CD14-positive monocyte (primary cell): Measurements from ENCODE around the gene MAMSTR. TPM values are rescaled to one million over a fixed set of nuclear protein-coding genes. Genes with fewer than 3 reads are reported as not detected.

Source experiments
- DNase-seq, 3 donors: peaks; one replicate each; pipeline ENCODE4 v3.0.0-alpha.2; 2011 to 2022
- H2AFZ ChIP-seq: 2 replicates; pipeline ENCODE4 v1.6.0; 2012; ENCODE audit warnings: mild to moderate bottlenecking, low read depth, low read length, inconsistent platforms; ENCODE audit not compliant: insufficient read depth, poor library complexity, severe bottlenecking
- H3K27ac ChIP-seq, 2 donors: 1 replicate in 1 of 2; 2 replicates in 1 of 2; pipeline ENCODE4 v1.5.1; 2012 to 2013; ENCODE audit warnings: low read length in 2 of 2, control low read depth in 1 of 2, inconsistent platforms in 1 of 2, low read depth in 1 of 2, mild to moderate bottlenecking in 1 of 2
- H3K27me3 ChIP-seq, 2 donors: one replicate each; pipeline versions ENCODE4 v1.6.0 to v1.6.1; 2011 to 2013; ENCODE audit warnings: low read length in 2 of 2; ENCODE audit not compliant: control insufficient read depth in 2 of 2, insufficient read depth in 2 of 2
- H3K36me3 ChIP-seq, 2 donors: replicated peaks in 1 of 2; 1 replicate in 1 of 2; 2 replicates in 1 of 2; pipeline versions ENCODE4 v1.5.1 to v1.6.1; 2012 to 2013; ENCODE audit warnings: low read length in 2 of 2, control low read depth in 1 of 2, inconsistent platforms in 1 of 2, mild to moderate bottlenecking in 1 of 2; ENCODE audit not compliant: insufficient read depth in 2 of 2, control insufficient read depth in 1 of 2
- H3K4me1 ChIP-seq, 2 donors: 1 replicate in 1 of 2; 2 replicates in 1 of 2; pipeline versions ENCODE4 v1.5.1 to v1.6.1; 2012 to 2013; ENCODE audit warnings: low read length in 2 of 2, control low read depth in 1 of 2, inconsistent platforms in 1 of 2, mild to moderate bottlenecking in 1 of 2, moderate library complexity in 1 of 2; ENCODE audit not compliant: insufficient read depth in 2 of 2, control insufficient read depth in 1 of 2
- H3K4me2 ChIP-seq: replicated peaks from 2 replicates; pipeline ENCODE3; 2012; ENCODE audit warnings: low read length, moderate library complexity, mild to moderate bottlenecking; ENCODE audit not compliant: poor library complexity, severe bottlenecking; ENCODE audit errors: extremely low read depth
- H3K4me3 ChIP-seq, 3 experiments: fragments of 200-600 bp in 1 of 3; sonication (generic) in 1 of 3; replicated peaks in 1 of 3; 1 replicate in 2 of 3; 2 replicates in 1 of 3; pipeline ENCODE4 v1.5.1; 2011 to 2013; ENCODE audit warnings: low read length in 3 of 3, mild to moderate bottlenecking in 3 of 3, control low read depth in 2 of 3, low read depth in 2 of 3, inconsistent platforms in 1 of 3, moderate library complexity in 1 of 3
- H3K79me2 ChIP-seq: 2 replicates; pipeline ENCODE4 v1.6.0; 2012; ENCODE audit warnings: mild to moderate bottlenecking, control low read depth, inconsistent platforms, low read length, moderate library complexity; ENCODE audit not compliant: insufficient read depth
- H3K9ac ChIP-seq: 2 replicates; pipeline ENCODE4 v1.6.0; 2017; ENCODE audit warnings: low read length, mild to moderate bottlenecking; ENCODE audit not compliant: insufficient read depth, poor library complexity, severe bottlenecking
- H3K9me3 ChIP-seq, 2 donors: replicated peaks in 1 of 2; 1 replicate in 1 of 2; 2 replicates in 1 of 2; pipeline versions ENCODE4 v1.5.1 to v1.6.1; 2012 to 2013; ENCODE audit warnings: low read length in 2 of 2, control low read depth in 1 of 2; ENCODE audit not compliant: control insufficient read depth in 1 of 2, insufficient read depth in 1 of 2
- H4K20me1 ChIP-seq: 2 replicates; pipeline ENCODE4 v1.6.0; 2012; ENCODE audit warnings: mild to moderate bottlenecking, low read length, control low read depth, moderate library complexity; ENCODE audit not compliant: insufficient read depth
- H3K27ac Mint-ChIP-seq, 7 donors: one replicate each; pipeline ENCODE4 v1.8.0; 2020; ENCODE audit warnings: mild to moderate bottlenecking in 7 of 7, mixed read lengths in 7 of 7, moderate library complexity in 6 of 7, inconsistent platforms in 2 of 7
- H3K27me3 Mint-ChIP-seq, 3 donors: one replicate each; pipeline ENCODE4 v1.8.0; 2021 to 2022; ENCODE audit warnings: low read depth in 3 of 3, mild to moderate bottlenecking in 3 of 3, mixed read lengths in 3 of 3, moderate library complexity in 3 of 3, inconsistent platforms in 1 of 3
- H3K36me3 Mint-ChIP-seq, 2 donors: one replicate each; pipeline ENCODE4 v1.8.0; 2020; ENCODE audit warnings: mixed read lengths in 2 of 2, inconsistent platforms in 1 of 2, mild to moderate bottlenecking in 1 of 2
- H3K4me1 Mint-ChIP-seq: one replicate; pipeline ENCODE4 v1.8.0; 2020; ENCODE audit warnings: mild to moderate bottlenecking, mixed read lengths
- H3K4me3 Mint-ChIP-seq, 2 donors: one replicate each; pipeline ENCODE4 v1.8.0; 2020; ENCODE audit warnings: mild to moderate bottlenecking in 2 of 2, mixed read lengths in 2 of 2, moderate library complexity in 1 of 2
- H3K9me3 Mint-ChIP-seq, 7 donors: one replicate each; pipeline ENCODE4 v1.8.0; 2020 to 2022; ENCODE audit warnings: mixed read lengths in 7 of 7, mild to moderate bottlenecking in 6 of 7, moderate library complexity in 6 of 7, inconsistent platforms in 2 of 7
- CTCF ChIP-seq: fragments of 200-600 bp; IDR thresholded peaks from one replicate; pipeline ENCODE4 v1.8.0; 2022; ENCODE audit warnings: antibody characterized with exemption, mild to moderate bottlenecking
- WGBS: methylation state at CpG from one replicate; pipeline ENCODE4 v1.1.5; 2013; ENCODE audit warnings: missing lambda C conversion rate; ENCODE audit not compliant: insufficient coverage; 5-methylcytosine and 5-hydroxymethylcytosine counted together
- intact Hi-C, 2 donors: fragments of 100-400 bp; cut with micrococcal nuclease; formaldehyde crosslinking; loops; one replicate each; pipeline versions ENCODE4 v1.15.0 to v1.15.1; 2023
- polyA plus RNA-seq, 3 donors: library from polyadenylated mRNA; depleted of rRNA in 1 of 3; unstranded in 2 of 3; stranded (reverse) in 1 of 3; fragments of 300-500 nt in 2 of 3; fragments of >200 nt in 1 of 3; fragmentation: Illumina TruSeq in 2 of 3; gene quantifications; 1 replicate in 2 of 3; 2 replicates in 1 of 3; pipeline ENCODE4 v1.2.3, GENCODE V29; 2012 to 2021

Gene MAMSTR
- polyA plus RNA-seq, 3 donors: 0.07 TPM; not detected in 2

- Histone ChIP-seq H2AFZ (peak overlapping the region; percentile 60), H3K36me3 (no peaks in the 10 kb centered on the region), H3K4me1 (peaks cover 23 to 36% of the 10 kb centered on the region in 2 donors), H3K27me3 (no peaks in the 10 kb centered on the region), H4K20me1 (no peaks in the 10 kb centered on the region), H3K4me2 (peak overlapping the region; percentile 37), H3K4me3 (peak overlapping the region in 1 of 3 experiments; percentile 41), H3K9ac (no peak overlapping the region), H3K27ac (peak overlapping the region; percentile 61 to 78), H3K9me3 (peaks cover 13 to 46% of the 10 kb centered on the region in 2 donors), H3K79me2 (no peaks in the 10 kb centered on the region)
- Mint-ChIP-seq H3K4me1 (peaks cover 29% of the 10 kb centered on the region), H3K9me3 (peaks cover 24 to 50% (median 48%) of the 10 kb centered on the region in 7 donors), H3K27ac (peak overlapping the region; percentile 93 to 98 (median 97)), H3K4me3 (peak overlapping the region; percentile 16 to 51), H3K27me3 (peaks cover 4 to 10% (median 5%) of the 10 kb centered on the region in 3 donors), H3K36me3 (peaks cover 2 to 18% of the 10 kb centered on the region in 2 donors)
- intact Hi-C loops: loop anchor here in 1 of 2 donors (5.0 kb wide), 1 partner anchor 78 kb away; the partner anchor contains the start of gene CA11
- TF ChIP-seq CTCF: no peak
- DNase-seq: peak; percentile 63 to 78 (median 74)
- WGBS: 52% methylated on average over 7 of the region's 11 CpGs
These were observed 5.5 kb upstream of the MAMSTR start for GRCh38 chr19:48724796-48725753.

- peaks cover 29% of the 10 kb centered on the region for H3K4me1 Mint-ChIP-seq
- H3K27ac ChIP-seq: no peak overlapping the region
- H3K4me1 ChIP-seq: peaks cover 23 to 36% of the 10 kb centered on the region in 2 donors
- no peak overlapping the region for H3K4me3 ChIP-seq
- no peaks in the 10 kb centered on the region for H3K79me2 ChIP-seq
- no peaks in the 10 kb centered on the region for H3K27me3 ChIP-seq
- no peak overlapping the region for H3K27ac Mint-ChIP-seq
- H3K4me3 Mint-ChIP-seq: no peak overlapping the region
- H4K20me1 ChIP-seq: no peaks in the 10 kb centered on the region
- peaks cover 14 to 29% (median 27%) of the 10 kb centered on the region in 7 donors for H3K9me3 Mint-ChIP-seq
- H3K9me3 ChIP-seq: peaks cover 13 to 27% of the 10 kb centered on the region in 2 donors
- WGBS: 95% methylated on average over 8 of the region's 11 CpGs
- H3K36me3 ChIP-seq: no peaks in the 10 kb centered on the region
- H3K9ac ChIP-seq: no peak overlapping the region
- H3K4me2 ChIP-seq: no peak overlapping the region
- peaks cover 2 to 18% of the 10 kb centered on the region in 2 donors for H3K36me3 Mint-ChIP-seq
- intact Hi-C loops: loop anchor here in 1 of 2 donors (5.0 kb wide), 1 partner anchor 75 kb away; the partner anchor contains the start of gene CA11
- DNase-seq: no peak
- H2AFZ ChIP-seq: no peak overlapping the region
- TF ChIP-seq CTCF: no peak
- peaks cover 0 to 9% (median 4%) of the 10 kb centered on the region in 3 donors for H3K27me3 Mint-ChIP-seq
These were observed 2.7 kb upstream of the MAMSTR start for GRCh38 chr19:48722196-48722708.
